Adipose tissue (tissue), 3 donors: Measurements from ENCODE around the gene FEM1B. TPM values are rescaled to one million over a fixed set of nuclear protein-coding genes. Genes with fewer than 3 reads are reported as not detected.

Experiments
- H3K27ac ChIP-seq: one replicate; pipeline ENCODE4 v1.5.1; 2013; ENCODE audit warnings: low read depth, low read length
- WGBS, 3 donors: extraction: QIAGEN DNeasy Blood & Tissue Kit; methylation state at CpG; one replicate each; pipeline ENCODE4 v1.1.7; 2013; 5-methylcytosine and 5-hydroxymethylcytosine counted together
- polyA plus RNA-seq, 3 donors: library from polyadenylated mRNA; stranded (reverse); fragments of 200-250 nt; gene quantifications; one replicate each; pipeline ENCODE4 v1.2.3, GENCODE V29; 2013
- donor health status: healthy with polysubstance abuse.
- donor health status: Bipolar disorder and iron deficiency.
- donor health status: healthy.

Gene FEM1B
- polyA plus RNA-seq, 3 donors, result 5.1 to 15.6 (median 11.7) TPM

DNA sequence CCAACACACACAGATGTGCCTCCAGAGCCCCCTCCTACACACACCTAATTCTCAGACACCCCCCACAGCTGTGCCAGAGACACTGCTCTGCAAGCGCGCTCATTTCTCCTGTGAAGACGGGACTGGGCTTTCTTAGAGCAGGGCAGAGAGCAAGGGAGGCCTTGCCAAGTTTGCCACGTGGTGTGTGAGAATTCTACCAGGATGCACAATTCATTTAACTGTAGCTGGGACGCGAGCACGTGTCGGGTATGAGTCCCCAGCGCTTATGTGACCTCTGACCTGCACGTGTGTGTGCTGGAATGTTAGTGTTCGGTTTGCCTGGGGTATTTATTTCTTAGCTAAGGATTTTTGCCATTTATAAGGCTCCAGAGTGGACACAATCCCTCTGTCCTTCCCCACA lies 37.0 kb downstream of the FEM1B start:
- WGBS, 3 donors, result 51 to 83% (median 74%) methylated on average over 11 of the region's 11 CpGs
- H3K27ac ChIP-seq, result no peak overlapping the region

- 73 to 81% (median 74%) methylated on average over 1 of the region's 1 CpG for WGBS, 3 donors
- H3K27ac ChIP-seq, result no peak overlapping the region
These were observed 37.5 kb downstream of the FEM1B start for GRCh38 chr15:68315035-68315434.

GRCh38 chr15:68315495-68316031 lies 38.0 kb downstream of the FEM1B start:
- 77 to 83% (median 82%) methylated on average over 11 of the region's 11 CpGs for WGBS, 3 donors
- no peak overlapping the region for H3K27ac ChIP-seq

DNA sequence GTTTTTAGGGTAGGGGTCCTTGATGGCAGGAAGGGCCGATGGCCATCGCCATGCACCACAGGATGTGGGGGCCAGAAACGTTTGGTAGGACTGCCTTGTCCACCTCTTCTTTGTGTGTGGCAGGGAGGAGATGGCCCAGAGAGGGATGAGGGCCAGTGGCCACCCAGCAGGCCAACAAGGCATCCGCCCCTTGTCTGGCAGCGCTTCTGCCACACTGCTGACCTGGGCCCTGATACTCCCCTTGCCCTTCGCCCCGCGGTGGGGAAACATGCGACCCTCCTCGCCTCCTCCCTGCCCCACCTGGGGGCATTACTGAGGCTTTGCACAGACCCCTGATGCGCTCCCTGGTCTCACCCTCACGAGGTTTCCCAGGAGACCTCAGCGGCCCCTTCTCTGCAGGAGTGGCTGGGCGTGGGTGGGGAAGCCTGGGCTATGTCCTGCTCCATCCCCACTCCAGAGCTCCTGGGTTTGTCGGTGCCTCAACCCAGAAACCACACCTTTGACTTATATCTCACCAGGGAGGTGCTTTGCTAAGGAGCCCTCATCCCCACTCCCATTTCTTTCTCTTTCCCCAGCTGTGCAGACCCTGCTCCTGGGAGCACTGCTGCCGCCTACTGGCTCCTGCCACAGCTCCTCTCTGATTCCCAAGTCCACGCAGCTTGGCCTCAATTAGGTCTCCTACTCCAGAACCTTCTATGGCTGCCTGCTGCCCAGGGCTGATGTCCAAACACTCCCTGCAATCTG lies 38.7 kb downstream of the FEM1B start:
- no peak overlapping the region for H3K27ac ChIP-seq

GRCh38 chr15:68317281-68318007 lies 39.9 kb downstream of the FEM1B start:
- H3K27ac ChIP-seq, result no peak overlapping the region
- WGBS, 3 donors, result 84 to 92% (median 87%) methylated on average over 16 of the region's 16 CpGs

More for the DNA sequence above, 38.7 kb downstream of the FEM1B start:
- 77 to 80% (median 79%) methylated on average over 17 of the region's 17 CpGs for WGBS, 3 donors

DNA sequence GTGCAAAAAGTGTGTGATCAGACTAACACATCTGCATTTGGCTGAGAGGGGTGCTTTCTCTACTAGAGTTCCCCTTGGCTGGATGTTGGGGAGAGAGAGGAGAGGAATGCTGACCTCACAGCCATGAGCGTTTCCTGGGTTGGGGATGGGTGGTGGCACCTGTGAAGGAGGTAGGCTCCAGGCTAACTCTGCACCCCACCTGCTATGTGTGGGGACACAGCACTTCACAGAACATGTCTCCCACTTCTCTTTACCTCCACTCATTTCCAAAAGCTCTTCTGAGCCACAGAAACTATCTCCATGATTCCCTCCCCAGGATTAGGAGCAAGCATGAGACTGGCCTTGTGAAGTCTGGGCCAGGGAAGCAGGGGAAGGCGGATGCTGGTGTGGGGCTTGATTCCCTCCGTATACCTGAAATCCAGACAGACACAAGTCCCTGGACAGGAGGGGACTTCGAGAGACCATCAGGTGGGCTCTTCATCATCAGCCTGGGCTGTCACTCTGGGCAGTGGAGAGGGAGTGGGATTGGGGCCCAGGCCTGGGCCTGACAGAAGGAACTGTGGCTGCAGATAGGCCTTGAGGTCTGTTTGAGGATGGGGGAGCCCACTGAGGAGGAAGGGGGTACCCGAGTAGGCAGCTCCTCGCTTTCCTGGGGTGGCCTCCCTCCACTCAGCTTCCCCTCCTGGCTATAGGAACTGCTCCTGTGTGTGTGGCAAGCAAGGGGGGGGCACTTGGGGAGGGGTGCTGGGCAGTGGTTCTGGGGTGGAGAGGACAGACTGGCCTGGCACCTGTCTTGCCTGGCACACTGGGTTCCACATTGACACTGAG lies 40.7 kb downstream of the FEM1B start:
- 79 to 88% (median 86%) methylated on average over 6 of the region's 6 CpGs for WGBS, 3 donors
- no peak overlapping the region for H3K27ac ChIP-seq

DNA sequence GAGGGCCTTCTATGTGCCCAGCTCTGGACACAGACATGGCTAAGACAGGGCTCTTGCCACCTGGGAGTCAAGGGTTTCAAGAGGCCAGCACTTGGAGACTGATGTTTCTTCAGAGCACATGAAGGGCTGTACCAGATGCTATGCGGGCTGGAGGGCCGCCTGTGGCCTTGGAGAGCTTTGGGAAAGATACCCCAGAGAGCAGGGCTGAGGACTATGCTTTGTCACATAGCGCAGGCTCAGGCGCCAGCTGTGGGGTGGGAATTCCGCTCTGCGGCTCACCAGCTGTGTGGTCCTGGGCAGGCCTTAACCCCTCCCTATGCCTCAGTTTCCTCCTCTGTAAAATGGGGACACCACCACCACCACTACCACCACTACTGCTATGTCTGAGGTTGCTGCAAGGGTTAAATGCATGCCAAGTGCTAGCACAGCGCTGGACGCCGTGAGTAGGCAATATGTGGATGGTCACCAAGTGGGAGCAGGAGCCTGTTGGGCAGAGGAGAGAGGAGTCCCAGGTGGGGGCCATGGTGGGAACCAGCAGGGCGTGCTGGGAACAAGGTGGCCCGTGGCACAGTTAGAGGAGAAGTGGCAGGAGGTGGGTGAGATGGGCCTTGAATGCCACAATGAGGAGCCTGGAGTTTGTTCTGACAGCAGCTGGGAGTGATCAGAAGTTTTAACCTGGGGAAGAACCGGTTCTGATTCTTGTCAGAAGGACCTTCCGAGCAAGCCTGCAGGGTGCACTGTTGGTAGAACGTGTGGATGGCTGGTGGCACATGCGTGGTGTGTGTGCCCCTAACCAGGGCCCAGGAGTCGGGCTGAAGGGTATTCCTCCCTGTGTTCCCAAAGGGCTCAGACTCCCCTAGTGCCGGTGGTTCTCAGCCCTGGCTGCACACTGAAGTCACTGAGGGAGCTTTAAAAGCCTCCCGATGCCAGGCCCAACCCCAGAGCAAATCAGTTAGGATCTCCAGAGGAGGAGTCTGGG lies 41.7 kb downstream of the FEM1B start:
- WGBS, 3 donors, result 86 to 93% (median 88%) methylated on average over 18 of the region's 18 CpGs

DNA sequence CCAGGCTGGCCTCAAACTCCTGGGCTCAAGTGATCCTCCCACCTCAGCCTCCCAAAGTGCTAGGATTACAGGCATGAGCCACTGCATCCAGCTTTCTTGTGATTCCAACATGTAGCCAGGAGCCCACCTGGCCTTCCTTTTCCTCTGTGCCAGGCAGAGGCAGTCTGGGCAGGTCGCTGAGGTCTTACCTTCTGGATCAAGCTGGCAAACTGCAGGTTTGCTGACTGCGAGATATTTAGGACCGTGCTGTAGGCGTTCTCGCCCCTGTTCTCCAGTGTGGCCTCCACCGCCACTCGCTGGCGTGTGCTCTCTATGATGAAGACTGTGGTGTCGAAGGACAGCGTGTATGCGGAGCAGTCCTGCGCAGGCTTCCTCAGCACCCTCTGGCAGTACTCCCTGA lies 42.5 kb downstream of the FEM1B start:
- WGBS, 3 donors, result 96 to 97% (median 97%) methylated on average over 12 of the region's 12 CpGs
- H3K27ac ChIP-seq, result no peak overlapping the region

More for the DNA sequence above, 41.7 kb downstream of the FEM1B start:
- no peak overlapping the region for H3K27ac ChIP-seq

GRCh38 chr15:68321229-68321628 lies 43.7 kb downstream of the FEM1B start:
- no peak overlapping the region for H3K27ac ChIP-seq
- 71 to 85% (median 80%) methylated on average over 7 of the region's 7 CpGs for WGBS, 3 donors

DNA sequence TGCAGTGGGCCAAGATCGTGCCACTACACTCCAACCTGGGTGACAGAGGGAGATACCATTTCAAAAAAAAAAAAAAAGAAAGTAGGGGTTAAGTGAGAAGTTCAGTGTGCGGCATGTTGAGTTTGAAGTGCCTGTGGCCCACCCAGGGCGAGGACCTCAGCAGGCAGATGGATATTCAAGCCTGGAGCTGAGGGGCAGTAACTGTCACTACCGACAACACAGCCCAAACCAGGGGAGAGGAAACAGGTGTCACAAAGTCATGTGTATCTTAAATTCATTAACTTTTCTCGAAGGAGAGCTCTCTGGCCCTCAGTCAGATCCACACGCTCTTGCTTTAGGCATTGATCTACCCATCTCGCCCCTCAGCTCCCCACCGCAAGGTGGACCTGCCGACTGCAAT lies 45.3 kb downstream of the FEM1B start:
- WGBS, 3 donors, result 67 to 74% (median 72%) methylated on average over 9 of the region's 9 CpGs
- no peak overlapping the region for H3K27ac ChIP-seq

DNA sequence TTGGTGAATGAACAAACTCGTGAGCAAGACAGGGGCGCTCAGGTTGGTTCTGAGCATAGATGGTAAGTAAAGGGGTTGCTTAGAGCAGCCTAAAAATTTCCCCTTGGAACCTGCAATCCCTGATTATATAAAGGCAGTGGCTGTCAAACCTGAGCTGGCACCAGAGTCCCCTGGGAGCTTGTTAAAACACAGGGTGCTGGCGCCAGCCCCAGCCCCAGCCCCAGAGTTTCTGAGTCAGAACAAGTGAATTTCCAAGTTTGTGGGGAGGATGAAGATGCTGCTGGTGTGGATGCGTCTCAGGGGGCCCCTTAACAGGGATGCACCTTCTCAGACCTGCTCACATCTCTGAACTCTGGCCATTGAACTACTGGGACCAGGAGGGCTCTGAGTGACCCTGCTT lies 48.2 kb downstream of the FEM1B start:
- H3K27ac ChIP-seq, result no peak overlapping the region
- 81 to 90% (median 89%) methylated on average over 4 of the region's 4 CpGs for WGBS, 3 donors

DNA sequence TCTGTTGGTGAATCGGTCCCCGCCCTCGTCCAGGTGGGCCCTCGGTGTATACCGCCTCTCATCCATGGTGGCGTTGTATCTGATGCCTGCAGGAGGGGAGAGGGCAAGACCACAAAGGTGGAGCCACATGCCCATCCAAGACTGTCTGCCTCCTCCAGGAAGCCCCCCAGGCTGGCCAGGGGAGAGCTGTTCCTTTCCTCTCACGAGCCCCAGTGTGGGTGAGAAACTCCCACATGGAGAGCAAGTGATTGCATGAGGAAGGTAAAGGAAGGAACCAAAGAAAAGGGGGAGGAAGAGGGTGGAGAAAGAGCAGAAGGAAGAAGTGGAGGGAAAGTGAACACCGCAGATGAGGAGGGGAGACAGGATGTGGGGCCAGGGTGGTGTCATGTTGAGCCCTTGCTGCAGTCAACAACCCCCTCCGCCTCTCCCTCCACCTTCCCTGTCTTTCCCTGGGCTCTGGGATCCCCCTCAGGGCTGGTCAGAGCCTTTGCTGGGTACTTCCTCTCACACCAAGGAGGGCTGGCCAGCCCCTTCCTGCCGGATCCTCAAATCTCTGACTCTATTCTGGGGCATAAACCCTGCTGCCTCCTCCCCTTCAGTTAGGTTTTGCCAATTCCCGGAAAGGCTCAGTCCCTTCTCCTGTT lies 49.3 kb downstream of the FEM1B start:
- 71 to 79% (median 76%) methylated on average over 11 of the region's 11 CpGs for WGBS, 3 donors
- no peak overlapping the region for H3K27ac ChIP-seq

DNA sequence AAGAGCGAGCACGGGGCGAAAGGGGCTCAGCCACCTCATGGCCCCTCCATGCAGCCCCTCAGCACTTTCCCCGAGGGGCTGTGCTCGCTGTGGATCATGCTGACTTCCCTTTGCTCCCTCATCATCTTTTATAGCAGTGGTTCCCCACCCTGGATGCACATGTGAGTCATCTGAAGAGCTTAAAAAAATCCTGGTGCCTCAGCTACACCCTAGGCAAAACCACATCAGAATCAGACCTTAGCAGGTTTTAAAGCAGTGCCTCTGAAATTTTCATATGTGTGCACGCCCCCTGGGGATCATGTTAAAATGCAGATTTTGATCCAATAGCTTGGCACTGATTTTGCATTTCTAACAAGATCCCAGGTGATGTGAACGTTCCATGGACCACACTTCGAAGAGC lies 50.9 kb downstream of the FEM1B start:
- WGBS, 3 donors, result 75 to 83% (median 79%) methylated on average over 8 of the region's 8 CpGs
- no peak overlapping the region for H3K27ac ChIP-seq

DNA sequence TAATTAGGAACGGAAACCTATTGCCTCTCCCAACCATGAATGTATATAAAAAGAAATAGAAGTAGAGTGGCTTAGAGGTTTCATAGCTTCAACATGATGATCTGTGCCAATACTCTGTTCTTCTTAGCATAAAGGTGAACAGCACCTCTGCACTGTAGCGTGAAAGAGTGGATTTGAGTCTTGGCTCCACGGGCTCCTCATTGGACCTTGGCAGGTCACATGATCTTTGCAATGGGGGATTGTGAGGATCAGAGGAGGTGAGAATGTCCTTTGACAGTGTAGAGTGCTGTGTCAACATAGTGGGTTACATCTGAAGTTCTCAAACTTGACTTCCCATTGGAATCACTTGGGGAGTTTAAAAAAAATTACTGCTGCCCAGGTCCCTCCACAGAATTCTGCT lies 51.4 kb downstream of the FEM1B start:
- H3K27ac ChIP-seq, result no peak overlapping the region
- 91 to 96% (median 92%) methylated on average over 3 of the region's 3 CpGs for WGBS, 3 donors

DNA sequence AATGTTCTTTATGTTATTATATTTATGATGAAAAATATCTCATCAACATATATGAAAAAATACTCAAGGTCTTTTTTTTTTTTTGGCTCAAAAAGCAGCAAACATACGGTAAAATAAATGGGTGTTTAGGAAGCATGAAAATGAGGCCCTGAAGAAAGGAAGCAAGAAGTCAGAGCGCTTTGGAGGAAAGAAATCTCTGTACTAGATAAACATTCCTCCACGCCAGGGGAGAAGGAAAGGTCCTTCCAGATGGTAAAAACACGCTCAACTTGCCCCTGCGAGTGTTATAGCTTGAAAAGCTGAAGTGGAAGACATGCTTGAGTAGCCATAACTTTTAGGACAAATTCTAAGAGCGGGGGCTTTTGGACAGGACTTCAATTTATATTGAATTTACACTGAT lies 52.9 kb downstream of the FEM1B start:
- 66 to 80% (median 71%) methylated on average over 6 of the region's 6 CpGs for WGBS, 3 donors

DNA sequence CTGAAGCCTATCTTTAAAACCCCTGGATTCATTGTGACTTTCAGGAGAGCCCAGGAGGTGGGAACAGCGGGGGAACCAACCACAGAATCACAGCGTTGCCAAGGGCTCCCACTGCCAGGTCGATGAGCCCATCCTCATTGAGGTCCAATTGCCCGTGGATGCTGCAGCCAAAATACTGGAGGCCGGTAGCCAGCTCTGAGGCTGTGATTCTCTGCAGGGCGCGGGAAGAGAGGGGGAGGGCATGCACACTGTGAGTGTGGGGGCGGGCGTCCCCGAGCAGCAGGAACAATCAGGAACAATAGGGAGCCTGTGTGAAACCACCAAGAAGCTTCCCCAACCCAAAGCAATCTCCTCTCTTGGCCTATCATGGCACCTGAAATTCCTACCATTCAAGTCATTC lies 53.4 kb downstream of the FEM1B start:
- WGBS, 3 donors, result 59 to 78% (median 75%) methylated on average over 10 of the region's 10 CpGs
- no peak overlapping the region for H3K27ac ChIP-seq

More for the DNA sequence above, 52.9 kb downstream of the FEM1B start:
- no peak overlapping the region for H3K27ac ChIP-seq

- no peak overlapping the region for H3K27ac ChIP-seq
- 82 to 93% (median 90%) methylated on average over 21 of the region's 21 CpGs for WGBS, 3 donors
These were observed 54.7 kb downstream of the FEM1B start for GRCh38 chr15:68332266-68332665.
